CD14-positive monocyte (primary cell): Measurements from ENCODE around the gene FBXO24. TPM values are rescaled to one million over a fixed set of nuclear protein-coding genes. Genes with fewer than 3 reads are reported as not detected.
A peak's percentile ranks its signal among the peaks of the same experiment; 100 is the strongest.

Experiments used
- DNase-seq, 3 donors: peaks; one replicate each; pipeline ENCODE4 v3.0.0-alpha.2; 2011 to 2022
- H2AFZ ChIP-seq: 2 replicates; pipeline ENCODE4 v1.6.0; 2012; ENCODE audit warnings: mild to moderate bottlenecking, low read depth, low read length, inconsistent platforms; ENCODE audit not compliant: insufficient read depth, poor library complexity, severe bottlenecking
- H3K27ac ChIP-seq, 2 donors: 1 replicate in 1 of 2; 2 replicates in 1 of 2; pipeline ENCODE4 v1.5.1; 2012 to 2013; ENCODE audit warnings: low read length in 2 of 2, control low read depth in 1 of 2, inconsistent platforms in 1 of 2, low read depth in 1 of 2, mild to moderate bottlenecking in 1 of 2
- H3K27me3 ChIP-seq, 2 donors: one replicate each; pipeline versions ENCODE4 v1.6.0 to v1.6.1; 2011 to 2013; ENCODE audit warnings: low read length in 2 of 2; ENCODE audit not compliant: control insufficient read depth in 2 of 2, insufficient read depth in 2 of 2
- H3K36me3 ChIP-seq, 2 donors: replicated peaks in 1 of 2; 1 replicate in 1 of 2; 2 replicates in 1 of 2; pipeline versions ENCODE4 v1.5.1 to v1.6.1; 2012 to 2013; ENCODE audit warnings: low read length in 2 of 2, control low read depth in 1 of 2, inconsistent platforms in 1 of 2, mild to moderate bottlenecking in 1 of 2; ENCODE audit not compliant: insufficient read depth in 2 of 2, control insufficient read depth in 1 of 2
- H3K4me1 ChIP-seq, 2 donors: 1 replicate in 1 of 2; 2 replicates in 1 of 2; pipeline versions ENCODE4 v1.5.1 to v1.6.1; 2012 to 2013; ENCODE audit warnings: low read length in 2 of 2, control low read depth in 1 of 2, inconsistent platforms in 1 of 2, mild to moderate bottlenecking in 1 of 2, moderate library complexity in 1 of 2; ENCODE audit not compliant: insufficient read depth in 2 of 2, control insufficient read depth in 1 of 2
- H3K4me2 ChIP-seq: replicated peaks from 2 replicates; pipeline ENCODE3; 2012; ENCODE audit warnings: low read length, moderate library complexity, mild to moderate bottlenecking; ENCODE audit not compliant: poor library complexity, severe bottlenecking; ENCODE audit errors: extremely low read depth
- H3K4me3 ChIP-seq, 3 experiments: fragments of 200-600 bp in 1 of 3; sonication (generic) in 1 of 3; replicated peaks in 1 of 3; 1 replicate in 2 of 3; 2 replicates in 1 of 3; pipeline ENCODE4 v1.5.1; 2011 to 2013; ENCODE audit warnings: low read length in 3 of 3, mild to moderate bottlenecking in 3 of 3, control low read depth in 2 of 3, low read depth in 2 of 3, inconsistent platforms in 1 of 3, moderate library complexity in 1 of 3
- H3K79me2 ChIP-seq: 2 replicates; pipeline ENCODE4 v1.6.0; 2012; ENCODE audit warnings: mild to moderate bottlenecking, control low read depth, inconsistent platforms, low read length, moderate library complexity; ENCODE audit not compliant: insufficient read depth
- H3K9ac ChIP-seq: 2 replicates; pipeline ENCODE4 v1.6.0; 2017; ENCODE audit warnings: low read length, mild to moderate bottlenecking; ENCODE audit not compliant: insufficient read depth, poor library complexity, severe bottlenecking
- H3K9me3 ChIP-seq, 2 donors: replicated peaks in 1 of 2; 1 replicate in 1 of 2; 2 replicates in 1 of 2; pipeline versions ENCODE4 v1.5.1 to v1.6.1; 2012 to 2013; ENCODE audit warnings: low read length in 2 of 2, control low read depth in 1 of 2; ENCODE audit not compliant: control insufficient read depth in 1 of 2, insufficient read depth in 1 of 2
- H4K20me1 ChIP-seq: 2 replicates; pipeline ENCODE4 v1.6.0; 2012; ENCODE audit warnings: mild to moderate bottlenecking, low read length, control low read depth, moderate library complexity; ENCODE audit not compliant: insufficient read depth
- H3K27ac Mint-ChIP-seq, 7 donors: one replicate each; pipeline ENCODE4 v1.8.0; 2020; ENCODE audit warnings: mild to moderate bottlenecking in 7 of 7, mixed read lengths in 7 of 7, moderate library complexity in 6 of 7, inconsistent platforms in 2 of 7
- H3K27me3 Mint-ChIP-seq, 3 donors: one replicate each; pipeline ENCODE4 v1.8.0; 2021 to 2022; ENCODE audit warnings: low read depth in 3 of 3, mild to moderate bottlenecking in 3 of 3, mixed read lengths in 3 of 3, moderate library complexity in 3 of 3, inconsistent platforms in 1 of 3
- H3K36me3 Mint-ChIP-seq, 2 donors: one replicate each; pipeline ENCODE4 v1.8.0; 2020; ENCODE audit warnings: mixed read lengths in 2 of 2, inconsistent platforms in 1 of 2, mild to moderate bottlenecking in 1 of 2
- H3K4me1 Mint-ChIP-seq: one replicate; pipeline ENCODE4 v1.8.0; 2020; ENCODE audit warnings: mild to moderate bottlenecking, mixed read lengths
- H3K4me3 Mint-ChIP-seq, 2 donors: one replicate each; pipeline ENCODE4 v1.8.0; 2020; ENCODE audit warnings: mild to moderate bottlenecking in 2 of 2, mixed read lengths in 2 of 2, moderate library complexity in 1 of 2
- H3K9me3 Mint-ChIP-seq, 7 donors: one replicate each; pipeline ENCODE4 v1.8.0; 2020 to 2022; ENCODE audit warnings: mixed read lengths in 7 of 7, mild to moderate bottlenecking in 6 of 7, moderate library complexity in 6 of 7, inconsistent platforms in 2 of 7
- CTCF ChIP-seq: fragments of 200-600 bp; IDR thresholded peaks from one replicate; pipeline ENCODE4 v1.8.0; 2022; ENCODE audit warnings: antibody characterized with exemption, mild to moderate bottlenecking
- WGBS: methylation state at CpG from one replicate; pipeline ENCODE4 v1.1.5; 2013; ENCODE audit warnings: missing lambda C conversion rate; ENCODE audit not compliant: insufficient coverage; 5-methylcytosine and 5-hydroxymethylcytosine counted together
- intact Hi-C, 2 donors: fragments of 100-400 bp; cut with micrococcal nuclease; formaldehyde crosslinking; loops; one replicate each; pipeline versions ENCODE4 v1.15.0 to v1.15.1; 2023
- polyA plus RNA-seq, 3 donors: library from polyadenylated mRNA; depleted of rRNA in 1 of 3; unstranded in 2 of 3; stranded (reverse) in 1 of 3; fragments of 300-500 nt in 2 of 3; fragments of >200 nt in 1 of 3; fragmentation: Illumina TruSeq in 2 of 3; gene quantifications; 1 replicate in 2 of 3; 2 replicates in 1 of 3; pipeline ENCODE4 v1.2.3, GENCODE V29; 2012 to 2021

The FBXO24 gene
- polyA plus RNA-seq, 3 donors, result 0.42 to 1.2 (median 0.69) TPM

- Histone ChIP-seq H4K20me1 (no peaks in the 10 kb centered on the region), H3K36me3 (no peaks in the 10 kb centered on the region), H3K9ac (peak overlapping the region; percentile 60), H2AFZ (peak overlapping the region; percentile 92), H3K4me2 (peak overlapping the region; percentile 90), H3K27ac (peak overlapping the region in 1 of 2 donors; percentile 68), H3K4me1 (peaks cover 24 to 26% of the 10 kb centered on the region in 2 donors), H3K27me3 (peaks cover 0 to 24% of the 10 kb centered on the region in 2 donors), H3K4me3 (peak overlapping the region; percentile 64 to 90 (median 89)), H3K79me2 (no peaks in the 10 kb centered on the region), H3K9me3 (no peaks in the 10 kb centered on the region)
- intact Hi-C loops, result loop anchor here in 1 of 2 donors (2.0 kb wide), 1 partner anchor 86 kb away; no protein-coding TSS in a partner anchor
- peaks cover 0 to 5% (median 0%) of the 10 kb centered on the region in 7 donors for H3K9me3 Mint-ChIP-seq
- H3K27ac Mint-ChIP-seq, result peak overlapping the region in 4 of 7 donors; percentile 15 to 80 (median 40)
- TF ChIP-seq CTCF, result no peak
- H3K27me3 Mint-ChIP-seq, result peaks cover 17 to 45% (median 44%) of the 10 kb centered on the region in 3 donors
- peaks cover 0 to 4% of the 10 kb centered on the region in 2 donors for H3K36me3 Mint-ChIP-seq
- peak overlapping the region; percentile 77 to 87 for H3K4me3 Mint-ChIP-seq
- under 1% methylated on average over 63 of the region's 68 CpGs for WGBS
- DNase-seq, result peak; percentile 62 to 81 (median 67)
- H3K4me1 Mint-ChIP-seq, result peaks cover 21% of the 10 kb centered on the region
Measured at GRCh38 chr7:100604976-100605911, 19.1 kb downstream of the FBXO24 start.

GRCh38 chr7:100606313-100606712 is 20.2 kb downstream of the FBXO24 start:
- Histone ChIP-seq H2AFZ (no peak overlapping the region), H3K4me2 (no peak overlapping the region), H4K20me1 (no peaks in the 10 kb centered on the region), H3K4me3 (no peak overlapping the region), H3K79me2 (no peaks in the 10 kb centered on the region), H3K9me3 (no peaks in the 10 kb centered on the region), H3K9ac (no peak overlapping the region), H3K27ac (no peak overlapping the region), H3K27me3 (peaks cover 0 to 24% of the 10 kb centered on the region in 2 donors), H3K4me1 (peaks cover 24 to 28% of the 10 kb centered on the region in 2 donors), H3K36me3 (no peaks in the 10 kb centered on the region)
- DNase-seq, result no peak
- intact Hi-C loops, result no loop called here
- no peak for TF ChIP-seq CTCF
- 82% methylated on average over 7 of the region's 12 CpGs for WGBS
- Mint-ChIP-seq H3K4me3 (peak overlapping the region; percentile 6 to 87), H3K4me1 (peaks cover 23% of the 10 kb centered on the region), H3K27me3 (peaks cover 15 to 46% (median 44%) of the 10 kb centered on the region in 3 donors), H3K9me3 (peaks cover 0 to 3% (median 0%) of the 10 kb centered on the region in 7 donors), H3K36me3 (peaks cover 0 to 4% of the 10 kb centered on the region in 2 donors), H3K27ac (no peak overlapping the region)
